Astrocyte of the spinal cord (primary cell): Measurements from ENCODE around the gene HOXA7.
A peak's percentile ranks its signal among the peaks of the same experiment; 100 is the strongest.

Experiments used
- DNase-seq: peaks from one replicate; pipeline ENCODE4 v3.0.0; 2011; ENCODE audit warnings: low read depth, low spot score
- H3K4me3 ChIP-seq: 2 replicates; pipeline ENCODE4 v1.5.1; 2011; ENCODE audit warnings: low read depth, mild to moderate bottlenecking, low read length, moderate library complexity
- CTCF ChIP-seq: IDR thresholded peaks from 2 replicates; pipeline ENCODE4 v1.5.1; 2012; ENCODE audit warnings: low read depth, mild to moderate bottlenecking, low read length, inconsistent platforms
- in situ Hi-C: cut with HindIII; loops from 2 replicates; pipeline ENCODE4 v1.10.0; 2017; ENCODE audit warnings: low sequenced_read_pairs

HOXA7 gene

GRCh38 chr7:27165089-27165995 is 8.9 kb upstream of the HOXA7 start, which contains the start of gene HOXA9:
Gene HOXA9, minus strand, starts transcription at chr7:27165537. Its CDS starts 80 bp downstream, at chr7:27165457.
- DNase-seq: peak; percentile 83
- in situ Hi-C loops: loop anchor here (25.0 kb wide), 1 partner anchor 778 kb away; no protein-coding TSS in a partner anchor
- peak within 1 kb of the TSS; percentile 47 for H3K4me3 ChIP-seq
- peak; percentile 1 for TF ChIP-seq CTCF

GRCh38 chr7:27164367-27165088 is 8.1 kb upstream of the HOXA7 start:
- no peak for DNase-seq
- in situ Hi-C loops: loop anchor here (25.0 kb wide), 1 partner anchor 777 kb away; no protein-coding TSS in a partner anchor
- peak overlapping the region; percentile 47 for H3K4me3 ChIP-seq
- no peak for TF ChIP-seq CTCF

GRCh38 chr7:27164045-27164366 is 7.5 kb upstream of the HOXA7 start:
- no peak for TF ChIP-seq CTCF
- in situ Hi-C loops: loop anchor here (25.0 kb wide), 1 partner anchor 777 kb away; no protein-coding TSS in a partner anchor
- DNase-seq: no peak
- H3K4me3 ChIP-seq: peak overlapping the region; percentile 47

- H3K4me3 ChIP-seq: peak overlapping the region; percentile 47
- TF ChIP-seq CTCF: no peak
- no peak for DNase-seq
- in situ Hi-C loops: loop anchor here (25.0 kb wide), 1 partner anchor 776 kb away; no protein-coding TSS in a partner anchor
These were observed 7.0 kb upstream of the HOXA7 start for GRCh38 chr7:27163288-27164044.

GRCh38 chr7:27162561-27163287 is 6.2 kb upstream of the HOXA7 start:
- TF ChIP-seq CTCF: no peak
- in situ Hi-C loops: loop anchor here (25.0 kb wide), 1 partner anchor 775 kb away; no protein-coding TSS in a partner anchor
- H3K4me3 ChIP-seq: peak overlapping the region; percentile 47
- DNase-seq: no peak
